ENCODE measurements around the gene PCSK1. TPM values are rescaled to one million over a fixed set of nuclear protein-coding genes. Genes with fewer than 3 reads are reported as not detected.
A peak's percentile ranks its signal among the peaks of the same experiment; 100 is the strongest.

Gene PCSK1
- total and polyA plus RNA-seq, 2 donors (not counting 3 experiments of a cell fraction or from before 2014, with no cell fraction given): 0.95 to 8.7 TPM

- H2AFZ ChIP-seq (ENCODE audit: low read depth, low read length): no peak overlapping the region
- no peaks in the 10 kb centered on the region for H3K9me3 ChIP-seq (replicated peaks; ENCODE audit: control insufficient read depth, insufficient read depth, low read length)
- no peak overlapping the region for H3K9ac ChIP-seq (replicated peaks; ENCODE audit: extremely low read depth, insufficient read depth, low read length)
- H3K27ac ChIP-seq (ENCODE audit: insufficient read depth, low read depth, low read length): no peak overlapping the region
- no peaks in the 10 kb centered on the region for H4K20me1 ChIP-seq (replicated peaks; ENCODE audit: control insufficient read depth, extremely low read depth, insufficient read depth, low read length)
- CTCF ChIA-PET: interaction anchor here (0.7 to 1.9 kb wide), 5 partner anchors 12 to 174 kb away, joined by 3 to 5 read pairs (median 3); no protein-coding TSS in a partner anchor
- BruUV-seq (replicated peaks): no TSS peak
- POLR2A ChIA-PET: no interaction called here
- no peaks in the 10 kb centered on the region for H3K9me1 ChIP-seq (replicated peaks; ENCODE audit: control insufficient read depth, extremely low read depth, insufficient read depth, low read length)
- intact Hi-C loops (cut with micrococcal nuclease) (no loop called here), dilution Hi-C loops (cut with MboI; ENCODE audit: extremely low pct_ligation_motif_present, low sequenced_read_pairs) (no loop called here)
- FAIRE-seq (peak; percentile 67), DNase-seq (ENCODE audit: low read depth, low spot score) (peak; percentile 25)
- H3K4me3 ChIP-seq (replicated peaks in 1 of 3; ENCODE audit: insufficient read depth in 1 of 3, low read depth in 1 of 3, low read length in 3 of 3): no peak overlapping the region
- H3K36me3 ChIP-seq (ENCODE audit: control insufficient read depth in 2 of 2, extremely low read depth in 1 of 2, insufficient read depth in 2 of 2, low read length in 2 of 2): no peaks in the 10 kb centered on the region
- peaks cover 13% of the 10 kb centered on the region for H3K4me1 ChIP-seq (ENCODE audit: control insufficient read depth, extremely low read depth, insufficient read depth, low read length)
- no peak overlapping the region for H3K4me2 ChIP-seq (ENCODE audit: insufficient read depth, low read length)
- H3K79me2 ChIP-seq (ENCODE audit: control insufficient read depth, insufficient read depth, low read length): no peaks in the 10 kb centered on the region
- TF ChIP-seq GATA2 (IDR thresholded peaks at IDR 0.05; ENCODE audit: insufficient read depth, insufficient read length, low read depth, low read length): no peak
- no peak for TF ChIP-seq EZH2 (IDR thresholded peaks at IDR 0.05; ENCODE audit: borderline replicate concordance, low read depth, low read length, severe bottlenecking)
- no peak for TF ChIP-seq FOS (IDR thresholded peaks at IDR 0.05; ENCODE audit: borderline replicate concordance, insufficient read depth, low read length)
- H3K27me3 ChIP-seq (ENCODE audit: control insufficient read depth in 2 of 2, insufficient read depth in 2 of 2, low read length in 2 of 2): peaks cover 17 to 21% of the 10 kb centered on the region in 2 experiments
These were observed 5.2 kb downstream of the PCSK1 start for GRCh38 chr5:96427824-96428223.

GRCh38 chr5:96426831-96427230 is 6.2 kb downstream of the PCSK1 start:
- Histone ChIP-seq H3K4me2 (ENCODE audit: insufficient read depth, low read length) (no peak overlapping the region), H3K9ac (replicated peaks; ENCODE audit: extremely low read depth, insufficient read depth, low read length) (no peak overlapping the region), H3K27ac (ENCODE audit: insufficient read depth, low read depth, low read length) (no peak overlapping the region), H3K9me3 (replicated peaks; ENCODE audit: control insufficient read depth, insufficient read depth, low read length) (no peaks in the 10 kb centered on the region), H3K4me3 (replicated peaks in 1 of 3; ENCODE audit: insufficient read depth in 1 of 3, low read depth in 1 of 3, low read length in 3 of 3) (no peak overlapping the region), H4K20me1 (replicated peaks; ENCODE audit: control insufficient read depth, extremely low read depth, insufficient read depth, low read length) (no peaks in the 10 kb centered on the region), H3K27me3 (ENCODE audit: control insufficient read depth in 2 of 2, insufficient read depth in 2 of 2, low read length in 2 of 2) (peaks cover 7 to 11% of the 10 kb centered on the region in 2 experiments), H3K9me1 (replicated peaks; ENCODE audit: control insufficient read depth, extremely low read depth, insufficient read depth, low read length) (no peaks in the 10 kb centered on the region), H3K4me1 (ENCODE audit: control insufficient read depth, extremely low read depth, insufficient read depth, low read length) (peaks cover 4% of the 10 kb centered on the region), H3K79me2 (ENCODE audit: control insufficient read depth, insufficient read depth, low read length) (no peaks in the 10 kb centered on the region), H3K36me3 (ENCODE audit: control insufficient read depth in 2 of 2, extremely low read depth in 1 of 2, insufficient read depth in 2 of 2, low read length in 2 of 2) (no peaks in the 10 kb centered on the region), H2AFZ (ENCODE audit: low read depth, low read length) (no peak overlapping the region)
- intact Hi-C loops (cut with micrococcal nuclease) (no loop called here), dilution Hi-C loops (cut with MboI; ENCODE audit: extremely low pct_ligation_motif_present, low sequenced_read_pairs) (no loop called here)
- DNase-seq (ENCODE audit: low read depth, low spot score) (peak; percentile 65), FAIRE-seq (no peak)
- ChIA-PET POLR2A (no interaction called here), CTCF (interaction anchor here (1.4 to 1.9 kb wide), 3 partner anchors 13 to 175 kb away, joined by 3 to 5 read pairs (median 5); no protein-coding TSS in a partner anchor)
- TF ChIP-seq EZH2 (IDR thresholded peaks at IDR 0.05; ENCODE audit: borderline replicate concordance, low read depth, low read length, severe bottlenecking) (no peak), GATA2 (IDR thresholded peaks at IDR 0.05; ENCODE audit: insufficient read depth, insufficient read length, low read depth, low read length) (peak; percentile 25)
- BruUV-seq (replicated peaks): no TSS peak
